ENCODE results near the gene FBXO8. TPM values are rescaled to one million over a fixed set of nuclear protein-coding genes. Genes with fewer than 3 reads are reported as not detected.

The FBXO8 gene
- total and polyA plus RNA-seq, 8 donors = 6.7 to 16.9 (median 10.4) TPM

GRCh38 chr4:174218127-174218790, 65.2 kb downstream of the FBXO8 start:
- peak in 1 of 6 donors; percentile 34 for DNase-seq
- peaks cover 3 to 45% (median 17%) of the 10 kb centered on the region in 4 donors for H3K27me3 ChIP-seq
- no peak for TF ChIP-seq CTCF (IDR thresholded peaks at IDR 0.05)
- H3K27ac ChIP-seq = no peak overlapping the region
- ATAC-seq = peak in 3 of 4 donors; percentile 7 to 31 (median 28)
- H3K4me3 ChIP-seq = peak overlapping the region in 2 of 4 donors; percentile 20 to 31
- no peaks in the 10 kb centered on the region for H3K36me3 ChIP-seq
- WGBS, 2 donors = 12 to 15% methylated on average over 26 of the region's 26 CpGs
- intact Hi-C loops (cut with DNase I) = no loop called here
- no peaks in the 10 kb centered on the region for H3K9me3 ChIP-seq
- H3K4me1 ChIP-seq = peaks cover 6 to 18% (median 10%) of the 10 kb centered on the region in 3 donors
- FAIRE-seq = no peak

GRCh38 chr4:174217273-174218126, 66.0 kb downstream of the FBXO8 start:
- intact Hi-C loops (cut with DNase I) = no loop called here
- ATAC-seq = peak; percentile 43 to 55 (median 48)
- peak in 3 of 6 donors; percentile 27 to 64 (median 41) for DNase-seq
- Histone ChIP-seq H3K9me3 (no peaks in the 10 kb centered on the region), H3K4me3 (peak overlapping the region in 2 of 4 donors; percentile 20 to 31), H3K27me3 (peaks cover 3 to 45% (median 17%) of the 10 kb centered on the region in 4 donors), H3K4me1 (peaks cover 6 to 18% (median 10%) of the 10 kb centered on the region in 3 donors), H3K36me3 (no peaks in the 10 kb centered on the region), H3K27ac (no peak overlapping the region)
- TF ChIP-seq CTCF (IDR thresholded peaks at IDR 0.05) = no peak
- no peak for FAIRE-seq
- 4% methylated on average over 41 of the region's 41 CpGs for WGBS, 2 donors

GRCh38 chr4:174216799-174217272, 66.6 kb downstream of the FBXO8 start:
- Histone ChIP-seq H3K9me3 (no peaks in the 10 kb centered on the region), H3K4me3 (peak overlapping the region in 1 of 4 donors; percentile 31), H3K36me3 (no peaks in the 10 kb centered on the region), H3K27ac (no peak overlapping the region), H3K4me1 (peaks cover 6 to 18% (median 10%) of the 10 kb centered on the region in 3 donors), H3K27me3 (peaks cover 3 to 45% (median 17%) of the 10 kb centered on the region in 4 donors)
- FAIRE-seq (no peak), DNase-seq (no peak), ATAC-seq (no peak)
- no peak for TF ChIP-seq CTCF (IDR thresholded peaks at IDR 0.05)
- intact Hi-C loops (cut with DNase I) = no loop called here
- 18 to 22% methylated on average over 15 of the region's 15 CpGs for WGBS, 2 donors

GRCh38 chr4:174215961-174216680, 67.3 kb downstream of the FBXO8 start:
- H3K9me3 ChIP-seq = no peaks in the 10 kb centered on the region
- H3K4me3 ChIP-seq = no peak overlapping the region
- FAIRE-seq (no peak), ATAC-seq (no peak), DNase-seq (no peak)
- no peak for TF ChIP-seq CTCF (IDR thresholded peaks at IDR 0.05)
- no peaks in the 10 kb centered on the region for H3K36me3 ChIP-seq
- H3K27me3 ChIP-seq = peaks cover 3 to 45% (median 17%) of the 10 kb centered on the region in 4 donors
- 5 to 15% methylated on average over 11 of the region's 11 CpGs for WGBS, 2 donors
- intact Hi-C loops (cut with DNase I) = no loop called here
- H3K27ac ChIP-seq = no peak overlapping the region
- peaks cover 6 to 18% (median 10%) of the 10 kb centered on the region in 3 donors for H3K4me1 ChIP-seq

All from pancreas (tissue), 10 donors.